ENCODE results near the gene VEGFC.

VEGFC gene

DNA sequence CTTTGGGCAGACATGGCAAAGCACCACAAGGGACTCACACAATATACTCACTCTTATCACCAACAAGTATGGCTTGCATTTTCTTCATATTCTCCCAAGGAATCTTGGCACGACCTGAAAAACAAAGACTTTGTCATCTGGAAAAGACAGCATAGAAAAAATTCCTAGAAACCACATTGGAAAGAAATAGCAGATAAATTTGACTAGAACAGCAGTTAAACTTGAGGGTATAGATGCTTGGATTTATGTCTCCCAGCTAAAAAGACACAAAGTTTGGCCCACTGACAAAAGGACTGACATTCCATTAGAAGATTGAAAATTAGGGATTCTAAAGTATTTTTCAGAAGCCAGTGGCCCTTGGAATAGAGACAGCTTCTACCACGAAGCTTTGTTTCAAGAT lies 6.9 kb upstream of the VEGFC start:
- no peak for DNase-seq (ENCODE audit: low read depth, low spot score)

DNA sequence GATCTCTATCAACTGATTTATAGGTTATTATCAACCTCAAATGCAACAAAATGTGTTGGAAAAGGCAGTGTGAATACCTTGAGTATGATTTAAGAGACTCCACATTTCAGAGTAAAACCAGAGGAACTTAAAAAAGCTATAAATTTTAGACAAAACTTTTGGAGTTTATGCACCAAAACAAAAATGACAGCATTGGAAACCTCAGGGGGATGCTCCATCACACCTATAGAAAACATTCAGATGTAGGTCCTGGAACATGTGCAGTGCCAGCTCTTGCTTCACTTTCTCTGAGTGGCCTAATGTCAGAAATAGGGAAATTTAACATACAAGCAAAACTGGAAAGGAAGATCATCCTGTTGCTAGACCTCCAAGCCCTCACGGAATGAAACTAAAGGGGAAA lies 5.8 kb upstream of the VEGFC start:
- no peak for DNase-seq (ENCODE audit: low read depth, low spot score)

DNA sequence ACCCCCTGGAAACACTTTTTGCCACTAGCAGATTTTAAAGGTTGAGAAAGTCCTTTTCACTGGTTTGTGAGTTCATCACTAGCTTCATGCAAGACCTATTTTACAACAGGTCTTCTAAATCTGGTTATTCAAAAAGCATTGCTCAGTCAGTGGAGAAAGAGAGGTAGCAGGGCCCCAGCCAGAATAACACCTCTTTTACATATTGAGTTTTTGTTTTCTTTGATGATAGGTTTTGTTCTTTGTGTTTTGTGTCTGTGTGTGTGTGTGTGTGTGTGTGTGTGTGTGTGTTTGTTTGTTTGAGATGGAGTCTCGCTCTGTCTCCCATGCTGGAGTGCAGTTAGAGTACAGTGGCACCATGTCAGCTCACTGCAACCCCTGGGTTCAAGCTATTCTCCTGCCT lies 2.7 kb upstream of the VEGFC start:
- DNase-seq (ENCODE audit: low read depth, low spot score), result no peak

GRCh38 chr4:176794651-176795050 lies 1.9 kb upstream of the VEGFC start:
- DNase-seq (ENCODE audit: low read depth, low spot score), result no peak

DNA sequence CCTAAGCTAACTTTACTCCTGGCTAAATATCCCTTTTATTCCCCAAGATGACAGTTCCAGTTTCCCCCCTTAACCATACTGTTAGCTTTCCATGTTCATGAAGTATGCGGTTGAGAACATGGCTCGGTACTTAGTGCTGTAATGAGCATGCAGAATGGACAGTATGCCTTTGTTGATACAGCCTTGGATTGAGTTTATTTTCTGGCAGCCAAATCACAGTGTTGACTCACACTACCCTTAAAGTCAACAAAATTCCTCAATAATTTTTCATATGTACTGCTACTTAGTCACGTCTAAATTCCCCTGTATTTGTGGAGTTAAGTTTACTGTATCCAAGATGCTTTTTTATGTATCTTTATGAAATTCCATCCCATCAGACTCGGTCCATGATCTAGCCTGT lies 1.4 kb upstream of the VEGFC start:
- no peak for DNase-seq (ENCODE audit: low read depth, low spot score)

DNA sequence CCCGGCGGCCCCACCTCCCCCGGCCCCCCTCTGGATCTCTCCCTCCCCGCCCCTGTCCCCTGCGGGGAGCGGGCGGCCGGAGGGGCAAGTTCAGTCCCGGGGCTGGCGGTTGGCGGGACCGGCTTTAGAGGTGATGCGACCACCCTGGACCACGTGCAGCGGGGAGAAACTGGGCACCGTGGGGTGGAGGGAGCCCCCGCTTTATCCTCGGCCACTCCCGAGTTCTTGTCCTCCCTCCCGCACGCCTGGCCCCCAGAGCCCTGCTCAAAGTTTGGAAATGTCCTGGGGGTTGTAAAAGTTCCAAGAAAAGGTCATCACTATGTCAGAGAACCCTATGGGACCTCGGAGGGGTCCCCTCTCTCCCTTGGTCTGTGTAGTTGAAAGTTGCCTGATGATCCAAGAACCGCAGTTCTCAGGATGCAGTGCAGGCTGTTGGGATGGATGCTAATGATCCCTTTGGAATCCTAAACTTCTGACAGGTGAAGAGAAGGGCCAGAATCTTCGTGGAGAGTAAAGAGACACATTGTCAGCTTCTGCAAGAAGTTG lies 411 bp upstream of the VEGFC start:
- no peak for DNase-seq (ENCODE audit: low read depth, low spot score)

GRCh38 chr4:176791591-176792325 lies 964 bp downstream of the VEGFC start:
- no peak for DNase-seq (ENCODE audit: low read depth, low spot score)

GRCh38 chr4:176790398-176790797 lies 2.3 kb downstream of the VEGFC start:
- no peak for DNase-seq (ENCODE audit: low read depth, low spot score)

GRCh38 chr4:176789955-176790354 lies 2.8 kb downstream of the VEGFC start:
- no peak for DNase-seq (ENCODE audit: low read depth, low spot score)

DNA sequence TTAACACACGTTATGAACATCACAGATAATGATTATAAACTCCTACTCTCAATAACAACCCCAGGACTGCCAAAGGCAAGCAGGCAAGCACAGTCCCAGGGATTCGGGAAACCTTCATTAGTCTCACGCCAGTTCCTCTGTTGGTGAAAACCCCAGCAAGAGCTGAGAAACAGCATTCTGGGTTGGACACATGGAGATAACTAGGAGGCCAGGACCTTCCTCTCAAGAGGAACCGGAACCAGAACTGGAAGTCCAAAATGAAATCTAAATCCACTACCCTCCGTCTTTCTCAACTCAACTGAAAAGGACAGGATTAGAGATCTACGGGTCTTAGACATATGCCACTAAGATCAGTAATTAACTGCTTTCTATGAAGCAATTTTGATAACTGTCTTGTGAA lies 3.8 kb downstream of the VEGFC start:
- DNase-seq (ENCODE audit: low read depth, low spot score), result no peak

GRCh38 chr4:176788248-176788647 lies 4.5 kb downstream of the VEGFC start:
- DNase-seq (ENCODE audit: low read depth, low spot score), result no peak

GRCh38 chr4:176784816-176785215 lies 7.9 kb downstream of the VEGFC start:
- DNase-seq (ENCODE audit: low read depth, low spot score), result no peak

- DNase-seq (ENCODE audit: low read depth, low spot score), result no peak
Measured at GRCh38 chr4:176782794-176783193, 9.9 kb downstream of the VEGFC start.

DNA sequence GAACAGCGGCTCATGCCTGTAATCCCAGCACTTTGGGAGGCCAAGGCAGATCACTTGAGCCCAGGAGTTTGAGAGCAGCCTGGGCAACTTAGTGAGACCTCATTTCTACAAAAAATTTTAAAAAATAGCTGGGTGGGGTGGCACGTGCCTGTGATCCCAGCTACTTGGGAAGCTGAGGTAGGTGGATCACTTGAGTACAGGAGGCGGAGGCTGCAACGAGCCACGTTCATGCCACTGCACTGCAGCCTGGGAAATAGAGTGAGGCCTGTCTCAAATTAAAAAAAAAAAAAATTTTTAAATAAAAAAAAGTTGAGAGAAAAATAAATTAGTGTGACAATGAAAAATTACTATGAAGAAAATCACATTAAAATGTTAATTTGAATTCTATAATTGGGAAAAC lies 10.5 kb downstream of the VEGFC start:
- DNase-seq (ENCODE audit: low read depth, low spot score), result no peak

GRCh38 chr4:176781739-176782100 lies 11.0 kb downstream of the VEGFC start:
- DNase-seq (ENCODE audit: low read depth, low spot score), result no peak

- no peak for DNase-seq (ENCODE audit: low read depth, low spot score)
Measured at GRCh38 chr4:176780995-176781738, 11.6 kb downstream of the VEGFC start.

- no peak for DNase-seq (ENCODE audit: low read depth, low spot score)
Measured at GRCh38 chr4:176779421-176779820, 13.3 kb downstream of the VEGFC start.

- DNase-seq (ENCODE audit: low read depth, low spot score), result no peak
Measured at GRCh38 chr4:176778491-176778890, 14.2 kb downstream of the VEGFC start.

DNA sequence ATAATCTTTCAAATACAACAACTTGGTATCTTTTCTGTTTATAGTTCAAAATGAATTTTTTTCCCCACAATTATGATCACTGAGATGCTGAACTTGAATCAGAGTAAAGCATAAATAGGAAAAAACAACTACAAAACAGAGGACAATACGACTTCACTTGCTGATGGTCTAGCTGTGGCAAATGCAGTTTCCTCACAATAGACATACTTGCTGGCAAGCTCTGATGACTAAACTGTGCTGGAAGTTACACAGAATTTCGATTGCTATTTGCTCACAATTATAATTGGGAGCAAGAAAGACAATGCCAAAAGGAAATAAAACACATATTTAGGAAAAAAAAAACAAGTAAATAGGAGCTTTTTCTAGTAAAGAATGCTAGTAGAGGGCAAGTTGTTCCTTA lies 14.7 kb downstream of the VEGFC start:
- DNase-seq (ENCODE audit: low read depth, low spot score), result no peak

DNA sequence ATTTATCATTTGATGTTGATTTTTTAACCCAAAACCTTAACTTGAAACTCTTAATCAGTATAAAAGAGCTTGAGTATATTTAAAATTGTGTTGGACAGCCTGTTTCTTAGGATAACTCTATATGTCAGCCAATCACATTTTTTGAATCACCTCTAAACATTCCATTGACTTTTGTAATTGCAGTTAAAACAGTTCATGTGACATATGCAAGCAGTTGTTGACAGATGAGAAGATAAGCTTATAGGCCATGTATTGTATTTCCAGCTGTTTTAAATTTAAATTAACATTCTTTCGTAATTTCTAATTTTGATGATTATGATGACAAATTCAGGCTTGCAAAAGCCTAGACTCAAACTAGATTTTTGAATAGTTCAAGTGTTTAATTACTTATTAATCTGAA lies 17.4 kb downstream of the VEGFC start:
- DNase-seq (ENCODE audit: low read depth, low spot score), result no peak

- no peak for DNase-seq (ENCODE audit: low read depth, low spot score)
Measured at GRCh38 chr4:176774852-176775251, 17.9 kb downstream of the VEGFC start.

- no peak for DNase-seq (ENCODE audit: low read depth, low spot score)
Measured at GRCh38 chr4:176769514-176769913, 23.2 kb downstream of the VEGFC start.

DNA sequence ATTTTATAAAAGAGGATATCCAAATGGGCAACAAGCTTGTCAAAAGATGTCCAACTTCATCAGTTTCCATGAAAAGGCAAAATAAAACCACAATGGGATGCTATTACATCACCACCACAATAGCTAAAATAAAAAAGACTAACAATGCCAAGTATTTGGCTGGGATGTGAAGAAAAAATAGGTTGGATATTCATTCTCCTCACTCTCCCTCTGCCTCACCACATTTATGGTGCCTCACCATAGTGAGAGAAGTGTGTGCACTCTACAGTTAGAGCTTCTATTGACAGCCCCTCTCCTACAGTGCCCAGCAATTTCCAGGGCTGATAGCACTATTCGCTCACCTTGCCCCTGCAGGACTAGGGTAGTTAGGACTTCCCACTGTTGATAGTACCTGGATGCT lies 25.5 kb downstream of the VEGFC start:
- DNase-seq (ENCODE audit: low read depth, low spot score), result no peak
